Measurements from ENCODE around the gene GNAL. TPM values are rescaled to one million over a fixed set of nuclear protein-coding genes. Genes with fewer than 3 reads are reported as not detected.
"Not testable (repeated sequence)": the region's sequence is repeated elsewhere in the genome, so short reads cannot be mapped to it uniquely, and the experiment has no call there.

Gene GNAL
- total RNA-seq, 1 donor from 2014 or later, result 12.0 TPM

GRCh38 chr18:11886577-11887110 is 197.6 kb downstream of the GNAL start:
- DNase-seq (ENCODE audit: low spot score in 2 of 2, unreplicated experiment in 2 of 2), result no peak
- H3K9me3 Mint-ChIP-seq, result no peaks in the 10 kb centered on the region
- no peak overlapping the region for H3K27ac Mint-ChIP-seq
- H3K27me3 Mint-ChIP-seq (ENCODE audit: low read depth), result no peaks in the 10 kb centered on the region
- TF ChIP-seq CTCF (IDR thresholded peaks at IDR 0.05; ENCODE audit: unreplicated experiment), result no peak
- H3K36me3 Mint-ChIP-seq, result peaks cover 34% of the 10 kb centered on the region
- peaks cover 14% of the 10 kb centered on the region for H3K4me1 Mint-ChIP-seq
- H3K4me3 Mint-ChIP-seq, result no peak overlapping the region

GRCh38 chr18:11887328-11888128 is 198.5 kb downstream of the GNAL start:
- Mint-ChIP-seq H3K36me3 (peaks cover 34% of the 10 kb centered on the region), H3K4me3 (no peak overlapping the region), H3K9me3 (no peaks in the 10 kb centered on the region), H3K4me1 (peaks cover 14% of the 10 kb centered on the region), H3K27me3 (ENCODE audit: low read depth) (no peaks in the 10 kb centered on the region), H3K27ac (peak overlapping the region; percentile 77)
- no peak for DNase-seq (ENCODE audit: low spot score in 2 of 2, unreplicated experiment in 2 of 2)
- TF ChIP-seq CTCF (IDR thresholded peaks at IDR 0.05; ENCODE audit: unreplicated experiment), result no peak

GRCh38 chr18:11888726-11889125 is 199.7 kb downstream of the GNAL start:
- H3K27ac Mint-ChIP-seq, result no peak overlapping the region
- no peaks in the 10 kb centered on the region for H3K9me3 Mint-ChIP-seq
- TF ChIP-seq CTCF (IDR thresholded peaks at IDR 0.05; ENCODE audit: unreplicated experiment), result no peak
- H3K36me3 Mint-ChIP-seq, result peaks cover 41% of the 10 kb centered on the region
- no peaks in the 10 kb centered on the region for H3K27me3 Mint-ChIP-seq (ENCODE audit: low read depth)
- DNase-seq (ENCODE audit: low spot score in 2 of 2, unreplicated experiment in 2 of 2), result no peak
- peaks cover 14% of the 10 kb centered on the region for H3K4me1 Mint-ChIP-seq
- H3K4me3 Mint-ChIP-seq, result no peak overlapping the region

GRCh38 chr18:11889284-11889683 is 200.2 kb downstream of the GNAL start:
- DNase-seq (ENCODE audit: low spot score in 2 of 2, unreplicated experiment in 2 of 2), result no peak
- Mint-ChIP-seq H3K27me3 (ENCODE audit: low read depth) (no peaks in the 10 kb centered on the region), H3K9me3 (no peaks in the 10 kb centered on the region), H3K4me1 (peaks cover 14% of the 10 kb centered on the region), H3K36me3 (peaks cover 39% of the 10 kb centered on the region), H3K27ac (no peak overlapping the region), H3K4me3 (no peak overlapping the region)
- TF ChIP-seq CTCF (IDR thresholded peaks at IDR 0.05; ENCODE audit: unreplicated experiment), result no peak

GRCh38 chr18:11891737-11892136 is 202.7 kb downstream of the GNAL start:
- Mint-ChIP-seq H3K4me1 (peaks cover 14% of the 10 kb centered on the region), H3K36me3 (peaks cover 42% of the 10 kb centered on the region), H3K4me3 (no peak overlapping the region), H3K27ac (no peak overlapping the region), H3K27me3 (ENCODE audit: low read depth) (no peaks in the 10 kb centered on the region), H3K9me3 (no peaks in the 10 kb centered on the region)
- DNase-seq (ENCODE audit: low spot score in 2 of 2, unreplicated experiment in 2 of 2), result no peak
- TF ChIP-seq CTCF (IDR thresholded peaks at IDR 0.05; ENCODE audit: unreplicated experiment), result no peak

GRCh38 chr18:11892438-11892837 is 203.4 kb downstream of the GNAL start:
- H3K4me1 Mint-ChIP-seq; H3K9me3 Mint-ChIP-seq; H3K27me3 Mint-ChIP-seq (ENCODE audit: low read depth); DNase-seq (ENCODE audit: low spot score in 2 of 2, unreplicated experiment in 2 of 2); H3K27ac Mint-ChIP-seq; H3K4me3 Mint-ChIP-seq: not testable (repeated sequence)
- peaks cover 47% of the 10 kb centered on the region for H3K36me3 Mint-ChIP-seq

Measured in mesothelial cell of epicardium (in vitro differentiated cells).